Gastrocnemius medialis (tissue), 4 donors: ENCODE measurements around the gene ZDHHC8. TPM values are rescaled to one million over a fixed set of nuclear protein-coding genes. Genes with fewer than 3 reads are reported as not detected.

ENCODE experiments used
- ATAC-seq, 2 donors: fragments of 150-250 bp; one replicate each; pipeline ENCODE4 v1.9.1; 2016
- DNase-seq, 2 donors: peaks; one replicate each; pipeline ENCODE4 v3.0.0-alpha.2; 2019
- H3K27ac ChIP-seq, 4 donors: fragments of 200-600 bp; sonication (generic); 1 replicate in 1 of 4; 2 replicates in 3 of 4; pipeline ENCODE4 v1.5.1; 2016 to 2018; ENCODE audit warnings: mild to moderate bottlenecking in 2 of 4, moderate library complexity in 1 of 4
- H3K27me3 ChIP-seq, 3 donors: fragments of 200-600 bp; sonication (generic) in 2 of 3; 1 replicate in 1 of 3; 2 replicates in 2 of 3; pipeline versions ENCODE4 v1.5.1 to v1.6.0; 2016 to 2019; ENCODE audit warnings: mild to moderate bottlenecking in 1 of 3, moderate library complexity in 1 of 3
- H3K36me3 ChIP-seq, 2 donors: fragments of 200-600 bp; sonication (generic) in 1 of 2; one replicate each; pipeline ENCODE4 v1.5.1; 2017 to 2018
- H3K4me1 ChIP-seq, 2 donors: fragments of 200-600 bp; sonication (generic) in 1 of 2; one replicate each; pipeline ENCODE4 v1.5.1; 2016 to 2017; ENCODE audit warnings: mild to moderate bottlenecking in 2 of 2
- H3K4me3 ChIP-seq, 4 donors: fragments of 200-600 bp; sonication (generic) in 3 of 4; 1 replicate in 1 of 4; 2 replicates in 3 of 4; pipeline ENCODE4 v1.5.1; 2016 to 2019; ENCODE audit warnings: mild to moderate bottlenecking in 2 of 4
- H3K9me3 ChIP-seq, 3 donors: fragments of 200-600 bp; sonication (generic) in 2 of 3; 1 replicate in 1 of 3; 2 replicates in 2 of 3; pipeline ENCODE4 v1.5.1; 2016 to 2019
- POLR2A ChIP-seq, 2 donors: fragments of 450-650 bp; IDR thresholded peaks; one replicate each; pipeline ENCODE4 v1.6.1; 2017; ENCODE audit warnings: antibody characterized with exemption in 2 of 2, mild to moderate bottlenecking in 2 of 2, moderate library complexity in 2 of 2
- in situ Hi-C, 4 donors: fragments of 200-750 bp; cut with MboI; loops; one replicate each; pipeline versions ENCODE4 v1.15.0 to v1.8.0; 2017; ENCODE audit warnings: low sequenced_read_pairs in 4 of 4
- intact Hi-C: fragments of 100-400 bp; cut with DNase I; formaldehyde crosslinking; loops from one replicate; pipeline ENCODE4 v1.15.1; 2023; ENCODE audit warnings: low total_unique reads
- total RNA-seq, 4 donors: library from RNA; depleted of rRNA; stranded (reverse); fragments of >200 nt; gene quantifications; one replicate each; pipeline versions ENCODE4 v1.1.0 to v1.2.3, GENCODE V29; 2016
- TF ChIP-seq, protein P1 (sequence below), 5 experiments: fragments of 450-650 bp in 3 of 5; fragments of 200-600 bp in 2 of 5; sonication (generic) in 2 of 5; IDR thresholded peaks in 4 of 5; conservative IDR thresholded peaks in 1 of 5; 1 replicate in 4 of 5; 2 replicates in 1 of 5; pipeline ENCODE4 v1.5.1; 2016 to 2019; ENCODE audit warnings: antibody characterized with exemption in 5 of 5, mild to moderate bottlenecking in 3 of 5, moderate library complexity in 3 of 5

Gene ZDHHC8
- total RNA-seq, 4 donors from 2014 or later = 7.3 to 15.8 (median 12.8) TPM

DNA sequence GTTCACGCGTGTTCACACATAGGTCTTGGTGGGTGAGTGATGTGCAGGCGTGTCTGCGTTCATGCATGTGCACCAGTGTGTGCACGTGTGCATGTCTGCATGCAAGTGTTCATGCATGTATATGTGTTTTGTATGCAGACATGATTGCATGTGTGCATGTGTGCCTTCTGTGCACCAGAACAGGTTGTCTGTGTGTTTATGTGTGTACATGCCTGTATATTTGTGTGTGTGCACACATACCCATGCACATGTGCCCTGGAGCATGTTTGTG, 4.9 kb downstream of the ZDHHC8 start:
- peaks cover 47 to 65% of the 10 kb centered on the region in 2 donors for H3K4me1 ChIP-seq
- intact Hi-C loops = no loop called here
- H3K27me3 ChIP-seq = no peaks in the 10 kb centered on the region
- no peak overlapping the region for H3K27ac ChIP-seq
- ATAC-seq (no peak), DNase-seq (no peak)
- no peak overlapping the region for H3K4me3 ChIP-seq
- H3K9me3 ChIP-seq = no peaks in the 10 kb centered on the region
- in situ Hi-C loops = no loop called here
- TF ChIP-seq POLR2A (IDR thresholded peaks at IDR 0.05) = no peak
- TF ChIP-seq, protein P1, sequence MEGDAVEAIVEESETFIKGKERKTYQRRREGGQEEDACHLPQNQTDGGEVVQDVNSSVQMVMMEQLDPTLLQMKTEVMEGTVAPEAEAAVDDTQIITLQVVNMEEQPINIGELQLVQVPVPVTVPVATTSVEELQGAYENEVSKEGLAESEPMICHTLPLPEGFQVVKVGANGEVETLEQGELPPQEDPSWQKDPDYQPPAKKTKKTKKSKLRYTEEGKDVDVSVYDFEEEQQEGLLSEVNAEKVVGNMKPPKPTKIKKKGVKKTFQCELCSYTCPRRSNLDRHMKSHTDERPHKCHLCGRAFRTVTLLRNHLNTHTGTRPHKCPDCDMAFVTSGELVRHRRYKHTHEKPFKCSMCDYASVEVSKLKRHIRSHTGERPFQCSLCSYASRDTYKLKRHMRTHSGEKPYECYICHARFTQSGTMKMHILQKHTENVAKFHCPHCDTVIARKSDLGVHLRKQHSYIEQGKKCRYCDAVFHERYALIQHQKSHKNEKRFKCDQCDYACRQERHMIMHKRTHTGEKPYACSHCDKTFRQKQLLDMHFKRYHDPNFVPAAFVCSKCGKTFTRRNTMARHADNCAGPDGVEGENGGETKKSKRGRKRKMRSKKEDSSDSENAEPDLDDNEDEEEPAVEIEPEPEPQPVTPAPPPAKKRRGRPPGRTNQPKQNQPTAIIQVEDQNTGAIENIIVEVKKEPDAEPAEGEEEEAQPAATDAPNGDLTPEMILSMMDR (IDR thresholded peaks at IDR 0.05 in 4 of 5, conservative IDR thresholded peaks at IDR 0.05 in 1 of 5) = no peak
- H3K36me3 ChIP-seq = no peaks in the 10 kb centered on the region

GRCh38 chr22:20137113-20137512, 5.5 kb downstream of the ZDHHC8 start:
- no peaks in the 10 kb centered on the region for H3K9me3 ChIP-seq
- H3K4me3 ChIP-seq = no peak overlapping the region
- no peak for TF ChIP-seq POLR2A (IDR thresholded peaks at IDR 0.05)
- TF ChIP-seq, protein P1 (IDR thresholded peaks at IDR 0.05 in 4 of 5, conservative IDR thresholded peaks at IDR 0.05 in 1 of 5) = no peak
- peaks cover 47 to 65% of the 10 kb centered on the region in 2 donors for H3K4me1 ChIP-seq
- peak overlapping the region in 2 of 4 donors; percentile 48 to 62 for H3K27ac ChIP-seq
- in situ Hi-C loops = no loop called here
- no peaks in the 10 kb centered on the region for H3K27me3 ChIP-seq
- H3K36me3 ChIP-seq = no peaks in the 10 kb centered on the region
- intact Hi-C loops = no loop called here
- no peak for DNase-seq
- no peak for ATAC-seq

- no peak for DNase-seq
- TF ChIP-seq, protein P1 (IDR thresholded peaks at IDR 0.05 in 4 of 5, conservative IDR thresholded peaks at IDR 0.05 in 1 of 5) = no peak
- no peak for TF ChIP-seq POLR2A (IDR thresholded peaks at IDR 0.05)
- Histone ChIP-seq H3K4me3 (peak overlapping the region in 2 of 4 donors; percentile 2 to 24), H3K27me3 (no peaks in the 10 kb centered on the region), H3K9me3 (no peaks in the 10 kb centered on the region), H3K27ac (peak overlapping the region; percentile 10 to 62 (median 46)), H3K36me3 (peaks cover 0 to 3% of the 10 kb centered on the region in 2 donors), H3K4me1 (peaks cover 43 to 57% of the 10 kb centered on the region in 2 donors)
- intact Hi-C loops (no loop called here), in situ Hi-C loops (no loop called here)
- peak; percentile 7 to 16 for ATAC-seq
These were observed 6.2 kb downstream of the ZDHHC8 start for GRCh38 chr22:20137671-20138416.

- Histone ChIP-seq H3K27me3 (no peaks in the 10 kb centered on the region), H3K36me3 (peaks cover 0 to 9% of the 10 kb centered on the region in 2 donors), H3K27ac (peak overlapping the region; percentile 10 to 62 (median 46)), H3K9me3 (no peaks in the 10 kb centered on the region), H3K4me3 (no peak overlapping the region), H3K4me1 (peaks cover 38 to 52% of the 10 kb centered on the region in 2 donors)
- intact Hi-C loops = no loop called here
- TF ChIP-seq, protein P1 (IDR thresholded peaks at IDR 0.05 in 4 of 5, conservative IDR thresholded peaks at IDR 0.05 in 1 of 5) = no peak
- no peak for TF ChIP-seq POLR2A (IDR thresholded peaks at IDR 0.05)
- DNase-seq (no peak), ATAC-seq (no peak)
- in situ Hi-C loops = no loop called here
These were observed 6.8 kb downstream of the ZDHHC8 start for GRCh38 chr22:20138417-20138738.

DNA sequence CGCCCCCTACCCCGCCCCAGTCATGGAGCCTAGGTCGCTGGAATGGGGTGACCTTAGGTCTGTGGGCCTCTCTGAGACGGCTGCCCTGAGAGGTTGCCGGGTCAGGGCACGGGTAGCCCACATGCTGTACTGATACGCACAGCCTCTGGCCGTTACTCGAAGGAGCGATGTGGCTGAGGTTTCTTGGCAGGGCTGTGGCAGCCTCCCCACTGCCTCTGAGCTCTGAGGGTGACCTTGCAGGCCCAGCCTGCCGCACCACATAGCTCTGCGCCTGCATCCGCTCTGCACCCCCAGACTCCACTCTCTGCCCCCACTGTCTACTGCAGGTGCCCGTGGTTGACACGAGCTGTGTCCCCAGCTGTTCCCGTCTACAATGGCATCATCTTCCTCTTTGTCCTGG, 7.3 kb downstream of the ZDHHC8 start:
- TF ChIP-seq, protein P1 (IDR thresholded peaks at IDR 0.05 in 4 of 5, conservative IDR thresholded peaks at IDR 0.05 in 1 of 5) = no peak
- TF ChIP-seq POLR2A (IDR thresholded peaks at IDR 0.05) = no peak
- Histone ChIP-seq H3K4me3 (no peak overlapping the region), H3K36me3 (peaks cover 0 to 9% of the 10 kb centered on the region in 2 donors), H3K4me1 (peaks cover 34 to 47% of the 10 kb centered on the region in 2 donors), H3K27ac (peak overlapping the region in 1 of 4 donors; percentile 62), H3K27me3 (no peaks in the 10 kb centered on the region), H3K9me3 (no peaks in the 10 kb centered on the region)
- in situ Hi-C loops = no loop called here
- DNase-seq (no peak), ATAC-seq (no peak)
- intact Hi-C loops = no loop called here
